Sigmoid colon (tissue), 4 donors: Measurements from ENCODE around the gene ELOVL7.

Experiments
- POLR2A ChIP-seq, 2 donors: fragments of 450-650 bp; IDR thresholded peaks; one replicate each; pipeline ENCODE4 v1.6.1; 2016; ENCODE audit warnings: antibody characterized with exemption in 2 of 2, mild to moderate bottlenecking in 2 of 2, moderate library complexity in 2 of 2
- POLR2AphosphoS5 ChIP-seq, 4 donors: sonication (generic); formaldehyde crosslinking; IDR thresholded peaks; one replicate each; pipeline ENCODE4 v1.6.1; 2017; ENCODE audit warnings: antibody characterized with exemption in 4 of 4
- TF ChIP-seq, protein P1 (sequence below), 4 experiments: fragments of 450-650 bp in 3 of 4; fragments of 200-600 bp in 1 of 4; IDR thresholded peaks; one replicate each; pipeline ENCODE4 v1.5.1; 2016 to 2019; ENCODE audit warnings: antibody characterized with exemption in 4 of 4, mild to moderate bottlenecking in 3 of 4, moderate library complexity in 2 of 4

GRCh38 chr5:60805463-60805862 is 38.6 kb downstream of the ELOVL7 start:
- TF ChIP-seq POLR2AphosphoS5 (IDR thresholded peaks at IDR 0.05) (no peak), POLR2A (IDR thresholded peaks at IDR 0.05) (no peak)
- TF ChIP-seq, protein P1, sequence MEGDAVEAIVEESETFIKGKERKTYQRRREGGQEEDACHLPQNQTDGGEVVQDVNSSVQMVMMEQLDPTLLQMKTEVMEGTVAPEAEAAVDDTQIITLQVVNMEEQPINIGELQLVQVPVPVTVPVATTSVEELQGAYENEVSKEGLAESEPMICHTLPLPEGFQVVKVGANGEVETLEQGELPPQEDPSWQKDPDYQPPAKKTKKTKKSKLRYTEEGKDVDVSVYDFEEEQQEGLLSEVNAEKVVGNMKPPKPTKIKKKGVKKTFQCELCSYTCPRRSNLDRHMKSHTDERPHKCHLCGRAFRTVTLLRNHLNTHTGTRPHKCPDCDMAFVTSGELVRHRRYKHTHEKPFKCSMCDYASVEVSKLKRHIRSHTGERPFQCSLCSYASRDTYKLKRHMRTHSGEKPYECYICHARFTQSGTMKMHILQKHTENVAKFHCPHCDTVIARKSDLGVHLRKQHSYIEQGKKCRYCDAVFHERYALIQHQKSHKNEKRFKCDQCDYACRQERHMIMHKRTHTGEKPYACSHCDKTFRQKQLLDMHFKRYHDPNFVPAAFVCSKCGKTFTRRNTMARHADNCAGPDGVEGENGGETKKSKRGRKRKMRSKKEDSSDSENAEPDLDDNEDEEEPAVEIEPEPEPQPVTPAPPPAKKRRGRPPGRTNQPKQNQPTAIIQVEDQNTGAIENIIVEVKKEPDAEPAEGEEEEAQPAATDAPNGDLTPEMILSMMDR (IDR thresholded peaks at IDR 0.05): no peak
